GM18505 (cell line): ENCODE results near the gene ATP2C2.
"Not testable (repeated sequence)": the region's sequence is repeated elsewhere in the genome, so short reads cannot be mapped to it uniquely, and the experiment has no call there.

Experiments
- ATAC-seq: cut with Tn5 transposase; IDR thresholded peaks from one replicate; pipeline ENCODE4 v1.9.1; 2021; ENCODE audit not compliant: unreplicated experiment
- POLR2A ChIP-seq: IDR thresholded peaks from 4 replicates; pipeline ENCODE4 v1.6.1; 2011; ENCODE audit warnings: borderline replicate concordance; ENCODE audit not compliant: insufficient read depth, insufficient read length; ENCODE audit errors: extremely low read depth

Gene ATP2C2

DNA sequence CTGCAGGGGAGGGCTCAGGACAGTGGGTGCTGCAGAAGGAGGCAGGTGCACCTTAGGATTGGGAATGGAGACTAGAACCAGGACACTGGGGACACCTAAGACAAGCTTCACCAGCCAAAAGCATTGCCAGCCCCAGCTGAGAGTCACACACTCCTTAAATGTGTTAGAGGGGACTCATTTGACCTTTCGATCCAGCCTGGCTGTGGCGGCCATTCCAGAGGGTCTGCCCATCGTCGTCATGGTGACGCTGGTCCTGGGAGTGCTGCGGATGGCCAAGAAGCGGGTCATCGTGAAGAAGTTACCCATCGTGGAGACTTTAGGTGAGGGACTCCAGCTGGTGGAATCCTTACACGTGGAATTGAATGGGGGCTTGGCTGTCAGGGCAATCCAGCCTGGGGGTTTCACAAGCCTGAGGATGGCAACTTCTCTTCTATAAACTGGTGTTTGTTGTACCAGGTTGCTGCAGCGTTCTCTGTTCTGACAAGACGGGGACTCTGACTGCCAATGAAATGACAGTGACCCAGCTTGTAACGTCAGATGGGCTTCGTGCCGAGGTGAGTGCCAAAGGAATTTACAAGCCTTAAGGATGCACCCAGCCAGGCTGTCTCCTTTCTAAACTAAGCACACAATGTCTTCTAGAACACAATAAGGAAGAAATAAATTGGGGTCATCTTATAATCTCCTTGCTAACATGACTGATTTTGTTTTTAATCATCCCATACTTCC, 70.8 kb downstream of the ATP2C2 start:
- no peak for TF ChIP-seq POLR2A
- ATAC-seq: no peak

- no peak for TF ChIP-seq POLR2A
- no peak for ATAC-seq
Observed at GRCh38 chr16:84442416-84443145, 74.2 kb downstream of the ATP2C2 start.

DNA sequence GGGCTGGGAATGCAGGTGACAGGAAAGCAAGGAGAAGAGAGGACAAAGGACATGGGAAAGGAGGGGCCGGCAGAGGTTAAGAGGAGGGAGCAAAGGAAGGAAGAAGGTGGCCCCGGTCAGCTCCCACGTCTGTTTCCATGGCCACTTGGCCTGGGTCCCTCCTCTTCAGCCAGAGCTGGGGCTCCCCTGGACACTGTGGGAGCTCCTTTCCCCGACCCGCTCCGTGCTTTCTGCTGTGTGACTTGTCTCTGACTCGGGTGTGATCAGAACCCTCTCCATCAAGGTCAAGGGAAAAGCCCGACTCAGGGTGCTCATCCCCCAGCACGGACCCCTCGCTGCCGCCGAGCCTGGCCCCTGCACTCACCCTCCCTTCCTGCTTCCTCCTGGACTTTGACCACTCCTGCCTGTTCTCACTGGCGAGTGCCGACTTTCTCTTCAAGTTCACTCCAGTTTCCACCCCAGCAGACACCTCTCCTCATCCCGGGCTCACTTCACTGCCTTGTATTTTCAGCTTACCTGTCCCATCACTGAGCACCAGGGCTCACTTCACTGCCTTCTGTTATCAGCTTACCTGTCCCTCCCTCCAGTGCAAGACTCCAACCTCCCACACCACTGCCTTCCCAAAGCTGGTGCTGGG, 74.9 kb downstream of the ATP2C2 start:
- ATAC-seq: no peak
- TF ChIP-seq POLR2A: no peak

DNA sequence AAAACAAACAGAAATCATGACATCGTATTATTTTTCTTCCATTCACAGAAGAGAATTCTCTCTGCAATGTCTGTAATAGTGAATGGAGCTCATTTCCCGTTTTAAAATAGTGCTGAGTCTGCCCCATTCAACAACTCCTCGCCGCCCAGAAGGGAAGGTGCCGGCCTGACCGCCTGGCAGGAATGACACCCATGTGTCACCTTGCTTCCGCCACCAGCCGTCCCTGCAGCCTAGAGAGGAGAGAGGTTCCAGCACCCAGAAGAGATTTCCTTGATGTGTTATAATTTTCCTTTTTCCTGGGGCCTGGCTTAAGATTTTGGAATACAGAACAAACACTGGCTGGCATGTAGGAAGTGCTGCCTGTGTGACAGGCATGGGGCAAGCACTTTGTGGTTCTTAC, 76.1 kb downstream of the ATP2C2 start:
- TF ChIP-seq POLR2A: no peak
- ATAC-seq: no peak

DNA sequence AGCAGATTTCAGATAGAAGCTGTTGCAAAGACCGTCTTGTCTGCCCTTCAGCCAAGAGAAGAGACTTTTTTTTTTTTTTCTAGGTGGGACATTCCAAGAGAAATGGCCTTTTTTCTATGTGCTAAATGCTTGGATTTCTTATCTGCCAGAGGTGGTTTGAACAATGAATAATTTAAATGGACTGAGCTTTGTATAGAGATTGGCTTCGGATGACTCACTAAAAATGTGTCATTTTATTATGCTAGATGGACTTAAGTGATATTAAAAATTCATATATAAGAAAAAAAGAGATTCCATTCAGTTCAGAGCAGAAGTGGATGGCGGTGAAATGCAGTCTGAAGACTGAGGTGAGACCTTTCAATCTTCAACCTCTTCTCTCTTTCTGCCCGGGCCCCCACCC, 77.7 kb downstream of the ATP2C2 start:
- ATAC-seq: no peak
- TF ChIP-seq POLR2A: no peak

GRCh38 chr16:84446596-84447392, 78.5 kb downstream of the ATP2C2 start:
- no peak for TF ChIP-seq POLR2A
- no peak for ATAC-seq

DNA sequence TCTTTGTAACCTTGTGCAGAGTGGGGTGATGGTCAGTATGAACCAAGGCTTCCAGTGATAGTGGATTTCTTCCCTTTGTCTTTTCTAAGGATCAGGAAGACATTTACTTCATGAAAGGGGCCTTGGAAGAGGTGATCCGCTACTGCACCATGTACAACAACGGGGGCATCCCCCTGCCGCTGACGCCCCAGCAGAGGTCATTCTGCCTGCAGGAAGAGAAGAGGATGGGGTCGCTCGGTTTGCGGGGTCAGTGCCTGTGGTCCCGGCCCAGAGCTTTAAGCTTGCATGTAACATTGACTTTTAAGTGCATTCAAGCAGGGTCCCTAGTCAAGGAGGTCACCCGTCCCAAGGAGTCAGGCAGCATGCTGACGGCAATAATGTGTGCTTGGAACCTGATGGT, 80.1 kb downstream of the ATP2C2 start:
- no peak for ATAC-seq
- TF ChIP-seq POLR2A: no peak

- ATAC-seq: no peak
- TF ChIP-seq POLR2A: no peak
Observed at GRCh38 chr16:84449156-84450140, 81.1 kb downstream of the ATP2C2 start.

DNA sequence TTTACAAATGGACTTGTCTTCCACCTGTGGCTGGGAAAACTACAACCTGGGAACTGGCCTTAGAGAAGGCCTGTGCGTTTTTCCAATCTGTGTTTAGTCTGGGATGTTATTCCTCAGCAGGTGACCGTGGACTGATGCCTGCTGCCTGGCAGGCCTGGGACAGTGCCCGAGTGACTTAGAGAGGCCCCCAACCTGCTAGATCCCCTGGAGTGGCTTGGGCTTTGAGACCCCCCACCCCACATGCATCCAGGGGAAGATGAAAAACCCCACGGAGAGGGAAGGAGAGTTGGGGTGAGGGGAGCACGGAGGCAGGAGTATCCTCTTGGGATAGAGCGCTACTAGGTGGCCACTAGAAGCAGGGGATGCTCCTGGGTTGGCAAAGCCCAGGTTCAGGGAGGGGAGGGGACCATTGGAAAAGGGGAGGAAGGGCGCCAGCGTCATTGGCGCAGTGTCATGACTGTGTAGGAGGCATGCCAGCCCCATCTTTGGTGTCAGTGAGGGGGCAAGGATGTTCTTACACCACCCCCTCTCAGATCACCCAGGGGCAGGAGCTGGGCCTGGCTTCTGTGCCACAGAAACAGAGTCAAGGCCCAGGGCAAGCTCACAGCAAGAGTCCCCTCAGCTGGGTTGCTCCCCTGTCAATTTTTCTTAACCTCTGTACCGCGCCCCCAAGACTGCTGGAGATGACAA, 82.0 kb downstream of the ATP2C2 start:
- no peak for ATAC-seq
- no peak for TF ChIP-seq POLR2A

DNA sequence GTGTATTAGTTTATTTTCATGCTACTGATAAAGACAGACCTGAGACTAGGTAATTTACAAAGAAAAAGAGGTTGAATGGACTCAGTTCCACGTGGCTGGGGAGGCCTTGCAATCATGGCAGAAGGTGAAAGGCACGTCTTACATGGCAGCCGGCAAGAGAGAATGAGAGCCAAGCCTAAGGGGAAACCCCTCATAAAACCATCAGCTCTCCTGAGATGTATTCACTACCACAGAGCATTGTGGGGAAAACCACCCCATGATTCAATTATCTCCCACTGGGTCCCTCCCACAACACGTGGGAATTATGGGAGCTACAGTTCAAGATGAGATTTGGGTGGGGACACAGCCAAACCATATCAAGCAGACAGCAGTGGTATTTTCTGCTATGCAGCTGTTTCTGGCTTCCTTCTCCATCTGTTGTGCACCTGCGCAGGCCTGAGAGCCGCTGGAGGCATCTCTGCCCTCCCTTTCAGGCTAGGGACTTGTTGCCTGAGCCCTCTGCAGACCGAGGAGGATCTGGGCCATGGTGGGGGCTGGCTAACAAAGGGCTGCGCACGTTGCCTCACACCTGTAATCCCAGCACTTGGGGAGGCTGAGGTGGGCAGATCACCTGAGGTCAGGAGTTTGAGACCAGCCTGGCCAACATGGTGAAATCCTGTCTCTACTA, 82.8 kb downstream of the ATP2C2 start:
- not testable (repeated sequence) for ATAC-seq

GRCh38 chr16:84451781-84452180, 83.4 kb downstream of the ATP2C2 start:
- ATAC-seq: no peak
- TF ChIP-seq POLR2A: no peak

GRCh38 chr16:84453061-84453752, 84.9 kb downstream of the ATP2C2 start:
- ATAC-seq: no peak
- TF ChIP-seq POLR2A: no peak
